Measurements from ENCODE around the gene DCAF15. TPM values are rescaled to one million over a fixed set of nuclear protein-coding genes. Genes with fewer than 3 reads are reported as not detected.
"Not testable (repeated sequence)": the region's sequence is repeated elsewhere in the genome, so short reads cannot be mapped to it uniquely, and the experiment has no call there.

The DCAF15 gene
- total RNA-seq, 1 experiment from 2014 or later = 11.6 TPM

DNA sequence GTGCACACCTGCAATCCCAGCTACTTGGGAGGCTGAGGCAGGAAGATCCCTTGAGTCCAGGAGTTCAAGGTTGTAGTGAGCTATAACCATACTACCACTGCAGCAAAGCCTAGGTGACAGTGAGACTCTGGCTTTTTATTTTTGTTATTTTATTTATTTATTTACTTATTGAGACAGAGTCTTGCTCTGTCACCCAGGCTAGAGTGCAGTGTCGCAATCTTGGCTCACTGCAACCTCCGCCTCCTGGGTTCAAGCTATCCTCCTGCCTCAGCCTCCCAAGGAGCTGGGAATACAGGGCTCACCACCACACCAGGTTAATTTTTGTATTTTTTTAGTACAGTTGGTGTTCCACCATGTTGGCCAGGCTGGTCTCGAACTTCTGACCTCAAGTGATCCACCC is 21.2 kb downstream of the DCAF15 start:
- not testable (repeated sequence) for DNase-seq (ENCODE audit: extremely low read depth, low read depth)

DNA sequence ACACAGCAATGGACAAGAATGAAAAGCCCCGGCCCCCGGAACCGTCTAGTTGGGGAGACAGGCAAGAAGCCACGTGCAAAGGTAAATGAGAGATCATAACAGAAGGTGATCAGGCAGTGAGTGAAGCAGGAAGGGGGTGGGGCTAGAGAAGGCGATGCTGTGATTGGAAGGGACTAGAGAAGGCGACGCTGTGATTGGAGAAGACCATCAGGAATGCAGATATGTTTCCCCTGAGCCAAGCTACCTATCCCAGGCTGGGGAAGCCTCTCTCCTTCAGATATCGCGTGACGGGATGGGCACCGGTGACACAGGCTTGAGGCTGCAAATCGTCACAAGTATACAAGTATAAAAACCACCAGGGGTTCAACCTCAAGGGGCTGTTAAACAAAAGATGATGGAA is 21.8 kb downstream of the DCAF15 start:
- DNase-seq (ENCODE audit: extremely low read depth, low read depth) = no peak

DNA sequence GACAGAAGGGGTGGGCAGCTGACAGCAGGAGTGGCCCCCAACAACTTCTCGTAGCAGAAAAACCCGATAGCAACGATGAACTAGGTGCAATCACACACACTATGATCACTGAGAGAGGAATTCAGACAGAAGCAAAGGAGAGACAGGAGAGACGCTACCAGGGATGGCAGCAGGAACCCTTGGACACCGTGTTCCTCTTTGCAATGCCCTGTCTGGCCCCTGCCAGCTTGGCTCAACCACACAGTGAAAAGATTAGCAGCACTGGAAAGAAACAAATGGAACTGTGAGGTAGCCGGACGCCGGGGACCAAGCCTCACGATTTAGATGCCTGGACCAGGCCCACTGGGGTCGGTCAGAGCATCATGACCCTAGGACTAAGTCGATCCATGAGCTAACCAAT is 23.6 kb downstream of the DCAF15 start:
- no peak for DNase-seq (ENCODE audit: extremely low read depth, low read depth)

DNA sequence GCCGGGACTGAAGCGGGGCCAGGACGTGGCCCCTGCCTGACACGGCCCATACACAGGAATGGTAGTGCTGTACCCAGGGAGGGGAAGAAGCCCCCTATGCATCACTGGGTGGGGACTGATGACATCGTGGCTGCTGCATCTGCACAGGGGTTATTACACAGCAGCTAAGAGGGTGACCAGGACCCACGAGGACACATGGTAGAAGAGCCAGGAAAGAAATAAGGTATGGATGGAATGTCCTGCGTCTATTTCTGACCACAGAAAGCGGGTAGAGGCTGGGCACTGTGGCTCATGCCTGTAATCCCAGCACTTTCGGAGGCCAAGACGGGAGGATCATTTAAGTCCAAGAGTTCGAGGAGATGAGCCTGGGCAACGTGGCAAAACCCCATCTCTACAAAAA is 24.1 kb downstream of the DCAF15 start:
- DNase-seq (ENCODE audit: extremely low read depth, low read depth) = no peak

DNA sequence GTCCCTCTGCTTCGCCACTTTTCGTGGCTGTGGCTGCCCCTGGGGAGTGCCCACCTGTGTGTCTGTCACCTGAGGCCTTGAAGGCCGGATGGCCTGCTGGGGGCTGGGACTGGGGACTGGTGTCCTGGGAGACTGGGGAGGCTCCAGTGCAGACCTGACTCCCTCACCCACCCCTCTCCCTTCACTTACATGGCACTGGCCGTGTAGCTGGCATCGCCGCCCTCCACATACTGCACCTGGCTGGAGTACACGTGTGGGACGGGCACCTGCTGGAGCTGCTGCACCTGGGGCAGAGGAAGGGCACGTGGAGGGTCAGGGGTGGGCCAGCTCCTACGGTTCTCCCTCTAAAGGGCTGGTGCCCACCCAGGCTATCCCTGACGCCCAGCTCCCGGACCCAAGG is 25.5 kb downstream of the DCAF15 start:
- no peak for DNase-seq (ENCODE audit: extremely low read depth, low read depth)

GRCh38 chr19:13978351-13979243 is 26.3 kb downstream of the DCAF15 start:
- no peak for DNase-seq (ENCODE audit: extremely low read depth, low read depth)

- no peak for DNase-seq (ENCODE audit: extremely low read depth, low read depth)
Observed at GRCh38 chr19:13979244-13979615, 26.9 kb downstream of the DCAF15 start.

- no peak for DNase-seq (ENCODE audit: extremely low read depth, low read depth)
Observed at GRCh38 chr19:13979686-13980085, 27.4 kb downstream of the DCAF15 start.

DNA sequence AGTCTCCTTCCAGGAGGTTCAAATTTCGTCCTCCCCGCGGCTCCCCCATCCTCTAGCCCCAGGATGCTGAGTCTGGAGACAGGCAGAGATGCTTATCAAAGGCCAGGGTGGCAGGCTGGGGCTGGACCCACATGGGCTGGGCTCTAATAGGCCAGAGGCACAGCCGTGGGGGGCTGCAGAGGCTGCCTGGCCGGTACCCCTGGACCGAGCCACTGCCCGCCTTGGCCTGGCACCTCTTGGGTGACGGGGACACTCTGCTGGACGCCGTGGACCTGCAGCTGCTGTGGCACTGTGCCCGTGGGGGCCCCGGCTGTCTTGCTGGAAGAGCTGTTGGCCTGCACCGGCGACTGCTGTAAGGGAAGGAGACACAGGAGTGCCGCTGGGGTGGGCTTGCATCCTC is 28.0 kb downstream of the DCAF15 start:
- DNase-seq (ENCODE audit: extremely low read depth, low read depth) = no peak

DNA sequence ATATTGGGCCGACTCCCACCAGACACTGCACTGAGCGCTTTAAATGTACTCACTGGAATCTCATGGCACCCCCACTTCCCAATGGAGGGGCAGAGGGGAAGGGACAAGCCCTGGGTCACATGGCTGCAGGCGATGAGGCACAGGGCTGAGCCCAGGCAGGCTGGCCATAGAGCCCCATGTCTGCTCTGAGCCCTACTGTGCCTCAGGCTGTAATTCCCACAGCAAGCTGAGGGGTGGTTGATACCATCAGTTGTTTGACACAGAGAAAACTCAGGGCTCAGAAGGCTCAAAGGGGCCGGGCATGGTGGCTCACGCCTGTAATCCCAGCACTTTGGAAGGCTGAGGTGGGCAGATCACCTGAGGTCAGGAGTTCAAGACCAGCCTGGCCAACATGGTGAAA is 28.7 kb downstream of the DCAF15 start:
- DNase-seq (ENCODE audit: extremely low read depth, low read depth) = no peak

DNA sequence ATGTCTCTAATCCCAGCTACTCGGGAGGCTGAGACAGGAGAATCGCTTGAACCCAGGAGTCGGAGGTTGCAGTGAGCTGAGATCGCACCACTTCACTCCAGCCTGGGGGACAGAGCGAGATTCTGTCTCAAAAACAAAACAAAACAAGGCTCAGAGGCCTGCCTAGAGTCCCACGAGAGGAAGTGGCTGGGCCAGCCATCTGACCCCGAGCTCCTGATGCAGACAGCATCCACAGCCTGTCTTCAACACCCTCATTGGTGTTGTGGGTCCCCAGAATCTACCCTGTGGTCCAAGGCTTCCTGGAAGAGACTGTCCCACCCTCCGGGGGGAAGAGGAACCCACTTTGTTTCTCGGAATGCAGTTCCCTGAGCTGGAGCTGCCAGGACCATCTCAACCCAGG is 29.2 kb downstream of the DCAF15 start:
- DNase-seq (ENCODE audit: extremely low read depth, low read depth) = no peak

GRCh38 chr19:13981988-13982501 is 29.7 kb downstream of the DCAF15 start:
- DNase-seq (ENCODE audit: extremely low read depth, low read depth) = no peak

DNA sequence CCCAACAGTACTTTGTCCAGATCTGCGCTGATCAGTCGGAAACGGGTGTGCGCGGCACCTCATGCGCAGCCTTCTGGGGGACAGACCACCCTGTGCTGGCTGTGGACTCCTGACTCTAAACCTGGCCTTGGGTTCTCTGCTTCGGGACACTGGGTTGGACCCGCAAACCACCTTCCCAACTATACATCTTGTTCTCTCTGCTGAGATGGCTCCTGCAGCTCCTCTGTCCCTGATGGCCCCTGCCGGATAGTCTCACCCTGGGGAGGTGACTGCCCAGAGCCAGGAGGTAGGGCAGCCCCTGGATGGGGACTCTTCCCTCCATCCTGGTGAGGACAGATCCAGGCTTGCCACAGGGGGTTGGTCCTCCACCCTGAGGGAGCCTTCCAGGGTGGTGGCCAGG is 30.5 kb downstream of the DCAF15 start:
- DNase-seq (ENCODE audit: extremely low read depth, low read depth) = no peak

- DNase-seq (ENCODE audit: extremely low read depth, low read depth) = no peak
Observed at GRCh38 chr19:13983213-13983889, 31.0 kb downstream of the DCAF15 start.

GRCh38 chr19:13984186-13984585 is 31.9 kb downstream of the DCAF15 start:
- DNase-seq (ENCODE audit: extremely low read depth, low read depth) = no peak

DNA sequence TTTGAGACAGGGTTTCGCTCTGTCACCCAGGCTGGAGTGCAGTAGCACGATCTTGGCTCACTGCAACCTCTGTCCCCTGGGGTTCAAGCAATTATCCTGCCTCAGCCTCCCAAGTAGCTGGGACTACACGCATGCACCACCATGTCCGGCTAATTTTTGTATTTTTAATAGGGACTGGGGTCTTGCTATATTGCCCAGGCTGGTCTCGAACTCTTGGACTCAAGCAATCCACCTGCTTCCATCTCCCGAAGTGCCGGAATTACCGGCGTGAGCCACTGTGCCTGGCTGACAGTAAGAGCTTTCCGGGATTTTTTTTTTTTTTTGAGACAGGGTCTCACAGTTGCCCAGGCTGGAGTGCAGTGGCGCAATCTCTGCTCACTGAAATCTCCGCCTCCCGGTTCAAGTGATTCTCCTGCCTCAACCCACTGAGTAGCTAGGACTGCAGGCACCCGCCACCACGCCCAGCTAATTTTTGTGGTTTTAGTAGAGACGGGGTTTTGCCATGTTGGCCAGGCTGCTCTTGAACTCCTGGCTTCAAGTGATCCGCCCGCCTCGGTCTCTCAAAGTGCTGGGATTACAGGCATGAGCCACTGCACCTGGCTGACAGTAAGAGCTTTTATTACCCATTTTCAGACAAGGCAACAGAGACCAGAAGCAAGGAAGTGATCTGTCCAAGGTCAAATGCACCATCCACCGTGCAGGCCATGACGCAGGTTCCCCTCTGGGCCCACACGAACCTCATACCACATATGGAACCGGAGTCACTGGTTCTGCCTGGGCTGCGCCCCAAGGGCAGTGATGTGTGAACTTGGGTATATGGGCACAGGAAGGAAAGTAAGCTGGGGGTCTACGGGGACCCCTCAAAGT is 32.8 kb downstream of the DCAF15 start:
- no peak for DNase-seq (ENCODE audit: extremely low read depth, low read depth)

GRCh38 chr19:13985771-13986347 is 33.5 kb downstream of the DCAF15 start:
- DNase-seq (ENCODE audit: extremely low read depth, low read depth) = no peak

DNA sequence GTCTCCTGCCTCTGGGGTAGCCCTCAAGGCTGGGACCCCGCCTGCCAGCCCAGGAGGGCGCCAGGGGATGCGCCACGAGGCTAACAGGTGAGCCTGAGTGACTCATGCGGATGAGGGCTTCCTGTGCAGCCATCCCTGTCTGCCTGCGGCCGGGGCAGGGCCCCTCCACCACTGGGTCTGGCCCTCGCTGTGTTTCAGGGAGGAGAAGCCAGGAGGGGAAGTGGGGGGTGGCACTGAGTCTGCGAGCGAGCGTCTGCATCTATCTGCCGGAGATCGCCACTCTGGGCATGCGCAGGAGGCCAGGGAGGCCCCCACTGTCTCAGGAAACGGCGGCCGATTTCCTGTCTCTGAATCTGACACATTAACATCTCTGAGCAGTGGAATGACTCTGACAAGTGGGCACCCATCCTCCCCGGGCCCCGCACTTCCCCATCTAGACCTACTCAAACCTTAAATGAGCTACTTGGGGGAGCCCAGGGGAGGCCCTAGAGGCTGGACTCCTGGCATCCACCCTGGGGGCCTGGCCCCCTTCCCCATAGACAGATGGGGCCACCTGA is 34.1 kb downstream of the DCAF15 start:
- no peak for DNase-seq (ENCODE audit: extremely low read depth, low read depth)

DNA sequence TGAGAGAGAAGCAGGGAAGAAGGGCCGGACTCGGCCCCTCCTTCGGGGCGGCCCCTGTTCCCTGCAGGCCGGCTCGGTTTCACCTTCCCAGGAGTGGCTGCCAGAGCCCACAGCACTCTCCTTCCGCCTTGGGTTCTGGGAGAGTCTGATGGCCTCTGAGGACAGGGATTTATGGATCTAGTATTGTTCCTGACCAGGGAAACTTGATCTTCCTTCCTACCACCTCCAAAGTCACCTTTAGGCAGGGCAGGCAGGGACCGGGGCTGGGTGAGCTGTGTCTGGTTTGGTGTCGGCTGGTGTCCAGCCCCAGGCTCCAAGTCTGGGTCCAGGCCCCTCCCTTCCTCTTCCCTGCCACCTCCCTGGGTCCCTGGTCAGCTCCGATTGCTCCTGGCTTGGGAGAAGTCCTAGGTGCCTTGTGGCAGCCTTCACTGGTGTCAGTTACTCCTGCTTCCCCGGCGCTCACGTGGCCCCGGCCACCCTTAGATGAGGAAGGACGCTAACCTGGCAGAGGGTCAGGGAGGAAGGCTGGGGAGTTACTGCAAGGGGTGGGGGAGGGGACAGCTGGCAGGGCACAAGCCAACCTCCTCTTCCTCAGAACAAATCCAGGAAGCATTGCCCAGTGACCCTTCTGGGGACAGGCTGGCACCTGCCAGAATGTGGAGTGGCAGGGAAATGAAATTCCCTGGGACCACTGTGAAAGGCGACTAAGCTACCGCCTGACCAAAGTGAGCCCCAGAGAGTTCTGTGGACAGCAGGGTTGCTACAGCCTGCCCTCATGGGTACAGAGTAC is 35.0 kb downstream of the DCAF15 start:
- no peak for DNase-seq (ENCODE audit: extremely low read depth, low read depth)

GRCh38 chr19:13989487-13989886 is 37.2 kb downstream of the DCAF15 start:
- no peak for DNase-seq (ENCODE audit: extremely low read depth, low read depth)

Data from NCI-H460 (cell line).